Astrocyte (in vitro differentiated cells and primary cell): Measurements from ENCODE around the gene CYP2E1.

Experiments
- CTCF ChIP-seq: IDR thresholded peaks from 2 replicates; pipeline ENCODE4 v1.5.1; 2011; ENCODE audit warnings: low read depth, mild to moderate bottlenecking, inconsistent platforms, low read length, moderate library complexity; ENCODE audit not compliant: insufficient read depth
- EZH2 ChIP-seq: IDR thresholded peaks from 2 replicates; pipeline ENCODE4 v1.6.1; 2012; ENCODE audit warnings: mild to moderate bottlenecking, low read length, inconsistent platforms; ENCODE audit not compliant: insufficient read depth

GRCh38 chr10:133481657-133482056, 45.5 kb upstream of the CYP2E1 start:
- TF ChIP-seq CTCF: no peak
- no peak for TF ChIP-seq EZH2
